Measurements from ENCODE around the gene RHOV.
A peak's percentile ranks its signal among the peaks of the same experiment; 100 is the strongest.

Gene RHOV

DNA sequence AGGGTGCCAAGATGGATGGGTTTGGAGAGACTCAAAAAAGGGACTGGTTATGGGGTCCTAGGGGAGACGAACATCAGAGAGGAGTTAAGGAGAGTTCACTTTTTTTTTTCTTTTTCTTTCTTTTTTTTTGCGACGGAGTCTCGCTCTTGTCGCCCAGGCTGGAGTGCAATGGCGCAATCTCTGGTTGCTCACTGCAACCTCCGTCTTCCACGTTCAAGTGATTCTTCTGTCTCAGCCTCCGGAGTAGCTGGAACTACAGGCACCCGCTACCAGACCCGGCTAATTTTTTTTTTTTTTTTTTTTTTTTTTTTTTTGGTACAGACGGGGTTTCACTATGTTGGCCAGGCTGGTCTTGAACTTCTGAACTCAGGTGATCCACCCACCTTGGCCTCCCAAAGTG is 29.0 kb downstream of the RHOV start:
- no peak for DNase-seq (ENCODE audit: low read depth)

GRCh38 chr15:40844696-40845030 is 29.4 kb downstream of the RHOV start:
- DNase-seq (ENCODE audit: low read depth), result peak; percentile 21

DNA sequence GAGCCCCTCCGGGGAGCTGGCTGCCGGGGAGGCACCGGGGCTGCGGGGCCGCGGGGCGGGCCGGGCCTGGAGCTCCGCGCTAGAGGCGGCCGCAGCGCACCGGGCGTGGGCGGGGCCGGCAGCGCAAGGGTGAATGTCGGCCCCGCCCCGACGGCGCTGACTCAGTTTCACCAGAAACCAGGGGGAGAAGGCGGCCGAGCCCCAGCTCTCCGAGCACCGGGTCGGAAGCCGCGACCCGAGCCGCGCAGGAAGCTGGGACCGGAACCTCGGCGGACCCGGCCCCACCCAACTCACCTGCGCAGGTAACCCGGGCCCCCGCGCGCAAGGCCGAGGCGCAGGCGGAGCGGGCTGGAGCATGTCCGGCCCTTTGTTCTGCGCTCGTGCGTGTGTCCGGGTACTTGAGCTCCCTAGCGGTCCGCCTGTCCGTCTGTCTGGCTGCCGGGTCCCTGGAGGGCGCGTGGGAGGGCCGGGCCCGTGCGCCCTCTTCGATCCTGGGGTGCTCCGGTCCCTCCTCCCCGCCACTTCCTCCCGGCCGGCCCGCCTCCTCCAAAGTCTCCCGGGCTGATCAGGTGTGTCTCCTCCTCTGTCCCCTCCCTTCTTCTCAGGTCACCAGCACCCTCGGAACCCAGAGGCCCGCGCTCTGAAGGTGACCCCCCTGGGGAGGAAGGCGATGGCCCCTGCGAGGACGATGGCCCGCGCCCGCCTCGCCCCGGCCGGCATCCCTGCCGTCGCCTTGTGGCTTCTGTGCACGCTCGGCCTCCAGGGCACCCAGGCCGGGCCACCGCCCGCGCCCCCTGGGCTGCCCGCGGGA is 29.9 kb downstream of the RHOV start, which contains the start of gene SPINT1:
SPINT1 (plus strand) TSS at position 164 of the 811 bp plus-strand sequence; CDS start at position 671, 507 bp downstream.
- peak; percentile 14 for DNase-seq (ENCODE audit: low read depth)

GRCh38 chr15:40843261-40843884 is 30.7 kb downstream of the RHOV start:
- no peak for DNase-seq (ENCODE audit: low read depth)

DNA sequence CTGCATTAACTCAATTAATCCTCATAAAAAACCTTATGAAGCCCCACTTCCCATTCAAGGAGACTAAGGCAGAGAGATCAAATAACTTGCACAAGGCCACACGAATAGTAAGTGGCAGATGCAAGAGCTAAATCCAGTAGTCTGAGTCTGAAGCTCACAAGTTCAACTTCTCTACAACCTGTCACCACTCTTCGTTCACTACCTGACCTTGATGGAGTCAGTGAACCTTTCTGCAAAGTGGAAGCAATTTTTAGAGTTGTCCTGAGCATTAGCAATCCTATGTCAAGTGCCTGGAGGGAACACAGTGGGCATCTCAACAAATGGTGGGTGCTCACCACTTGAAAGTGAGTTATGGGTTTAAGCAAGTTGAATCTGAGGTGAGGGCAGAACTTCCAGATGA is 32.3 kb downstream of the RHOV start:
- DNase-seq (ENCODE audit: low read depth), result no peak

- DNase-seq (ENCODE audit: low read depth), result peak; percentile 54
Observed at GRCh38 chr15:40838756-40839155, 35.3 kb downstream of the RHOV start.

DNA sequence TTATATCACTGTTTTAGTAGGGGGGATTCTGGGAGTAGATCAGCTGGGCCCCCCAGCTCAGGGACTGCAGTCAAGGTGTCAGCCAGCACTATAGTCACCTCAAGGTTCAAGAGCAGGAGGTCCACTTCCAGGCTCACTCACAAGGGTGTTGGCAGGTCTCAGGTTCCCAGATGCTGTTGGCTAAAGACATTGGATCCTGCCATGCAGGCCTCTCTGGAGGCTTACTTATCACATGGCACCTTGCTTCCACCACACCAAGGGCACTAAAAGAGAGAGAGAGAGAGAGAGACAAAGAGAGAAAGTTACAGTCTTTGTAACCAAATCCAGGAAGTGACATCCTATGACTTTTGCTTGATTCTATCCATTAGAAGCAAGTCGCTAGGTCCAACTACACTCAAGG is 38.0 kb downstream of the RHOV start:
- DNase-seq (ENCODE audit: low read depth), result no peak

DNA sequence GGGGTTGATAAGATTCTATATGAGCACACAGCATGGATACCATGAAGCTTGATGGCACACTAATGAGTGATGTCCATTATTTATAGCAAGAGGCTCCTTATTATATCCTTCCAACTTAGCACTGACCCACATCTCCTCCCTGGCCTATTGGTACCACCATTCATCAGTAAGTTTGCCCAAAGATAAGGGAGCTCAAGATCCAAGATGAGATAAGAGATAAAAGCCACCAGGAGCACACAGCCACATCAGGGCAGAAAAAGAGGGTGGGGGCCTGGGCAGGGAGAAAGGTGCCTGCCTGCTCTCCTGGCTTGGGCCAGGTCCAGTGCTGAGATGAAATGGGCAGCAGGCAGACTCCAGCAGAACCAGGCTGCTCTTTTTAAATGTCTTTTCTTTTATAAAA is 41.1 kb downstream of the RHOV start:
- DNase-seq (ENCODE audit: low read depth), result no peak

DNA sequence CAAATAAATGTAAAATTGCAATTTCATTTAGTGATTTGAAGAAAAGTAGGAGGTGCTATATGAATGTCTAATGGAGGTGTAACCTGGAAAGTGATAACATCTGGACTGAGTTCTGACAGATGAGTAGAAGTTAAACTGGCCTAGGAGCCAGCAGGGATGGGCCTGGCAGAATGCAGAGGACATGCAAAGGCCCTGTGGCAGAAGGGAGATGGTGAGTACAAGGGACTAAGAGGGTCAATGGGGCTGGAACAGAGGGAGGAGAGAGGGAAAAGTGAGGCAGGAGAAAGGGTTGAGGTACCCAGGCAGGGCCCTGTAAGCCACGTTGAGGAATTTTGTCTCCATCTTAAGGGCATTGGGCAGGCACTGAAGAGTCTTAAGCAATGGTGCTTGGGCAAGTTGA is 42.2 kb downstream of the RHOV start:
- DNase-seq (ENCODE audit: low read depth), result no peak

DNA sequence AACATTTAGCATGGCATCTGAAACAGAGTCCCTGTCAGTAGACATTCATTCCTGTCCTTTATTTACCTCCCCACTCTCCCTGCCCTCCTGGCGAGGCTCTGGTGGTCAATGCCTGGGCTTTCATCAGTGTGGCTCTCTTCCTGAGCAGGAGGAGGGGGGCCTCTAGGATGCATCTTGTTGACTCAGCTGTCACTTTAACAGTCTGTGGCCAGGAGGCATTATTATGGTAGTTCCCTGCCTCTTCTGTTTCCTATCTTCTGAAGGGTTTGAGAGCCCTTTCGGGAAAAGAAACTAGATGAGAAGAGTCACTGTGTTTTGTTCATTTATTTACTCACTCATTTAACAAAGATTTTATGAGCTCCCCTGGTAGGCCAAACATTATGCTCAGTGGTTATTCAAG is 43.1 kb downstream of the RHOV start:
- no peak for DNase-seq (ENCODE audit: low read depth)

DNA sequence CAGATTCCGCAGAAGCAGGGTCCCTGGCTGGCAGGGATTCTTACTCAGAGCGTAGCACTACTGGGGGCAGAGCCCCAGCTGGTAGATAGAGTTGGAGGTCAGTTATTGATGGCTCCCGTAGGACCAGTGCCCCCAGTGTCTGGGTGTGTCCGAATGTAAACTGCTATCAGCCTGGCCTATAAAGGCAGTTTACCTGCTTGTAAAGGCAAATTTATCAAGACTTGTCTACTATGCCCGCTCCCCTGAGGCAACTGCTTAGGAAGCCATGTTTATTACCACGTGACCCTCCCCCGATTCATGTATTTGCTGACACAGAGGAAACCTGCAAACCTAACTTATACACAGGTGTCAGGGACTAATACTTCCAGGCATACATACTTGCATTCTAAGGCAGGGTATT is 44.9 kb downstream of the RHOV start:
- DNase-seq (ENCODE audit: low read depth), result no peak

GRCh38 chr15:40828447-40829036 is 45.5 kb downstream of the RHOV start, which contains the start of gene PPP1R14D:
TSS of gene PPP1R14D (minus strand) at chr15:40828708. CDS start at chr15:40828641, 67 bp downstream.
- no peak for DNase-seq (ENCODE audit: low read depth)

- peak; percentile 44 for DNase-seq (ENCODE audit: low read depth)
Observed at GRCh38 chr15:40826423-40827075, 47.5 kb downstream of the RHOV start.

- DNase-seq (ENCODE audit: low read depth), result peak; percentile 55
Observed at GRCh38 chr15:40825661-40826422, 48.2 kb downstream of the RHOV start.

DNA sequence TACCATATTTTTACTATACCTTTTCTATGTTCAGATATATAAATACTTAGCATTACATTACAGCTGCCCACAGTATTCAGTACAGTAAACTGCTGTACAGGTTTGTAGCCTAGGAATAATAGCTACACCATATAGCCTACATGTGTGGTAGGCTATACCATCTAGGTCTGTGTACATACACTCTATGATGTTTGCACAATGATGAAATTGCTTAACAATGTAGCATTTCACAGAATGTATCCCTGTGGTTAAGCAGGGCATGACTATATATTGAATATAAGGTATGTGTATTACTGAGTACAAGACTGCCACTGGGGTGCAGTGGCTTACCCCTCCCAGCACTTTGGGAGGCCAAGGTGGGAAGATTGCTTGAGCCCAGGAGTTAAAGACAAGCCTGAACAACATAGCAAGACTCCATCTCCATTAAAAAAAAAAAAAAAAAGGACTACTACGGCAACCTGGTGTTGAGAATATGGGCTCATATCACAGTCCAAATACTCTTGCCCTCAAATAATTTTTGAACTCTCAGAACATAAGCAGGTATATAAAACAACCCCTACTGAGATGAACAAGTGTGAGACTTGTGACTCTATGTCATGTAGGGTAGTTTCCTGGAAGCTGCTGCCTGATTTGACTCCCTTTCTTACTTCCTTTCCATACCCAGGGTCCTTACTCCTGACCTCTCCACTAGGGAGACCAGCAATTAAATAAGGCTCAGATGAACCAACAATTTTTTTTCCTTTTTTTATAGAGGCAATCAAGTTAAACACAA is 50.3 kb downstream of the RHOV start:
- no peak for DNase-seq (ENCODE audit: low read depth)

Data from EH (cell line).